Measurements from ENCODE around the gene NMRK2.
A peak's percentile ranks its signal among the peaks of the same experiment; 100 is the strongest.
"Not testable (repeated sequence)": the region's sequence is repeated elsewhere in the genome, so short reads cannot be mapped to it uniquely, and the experiment has no call there.

The NMRK2 gene

GRCh38 chr19:3964256-3965194, 31.7 kb downstream of the NMRK2 start:
- DNase-seq (ENCODE audit: low read depth in 2 of 2) = no peak

GRCh38 chr19:3966051-3967017, 33.5 kb downstream of the NMRK2 start:
- no peak for DNase-seq (ENCODE audit: low read depth in 2 of 2)

GRCh38 chr19:3967983-3968382, 35.1 kb downstream of the NMRK2 start:
- DNase-seq (ENCODE audit: low read depth in 2 of 2) = not testable (repeated sequence)

GRCh38 chr19:3968556-3969434, 35.9 kb downstream of the NMRK2 start:
- no peak for DNase-seq (ENCODE audit: low read depth in 2 of 2)

GRCh38 chr19:3969435-3970312, 36.8 kb downstream of the NMRK2 start:
- no peak for DNase-seq (ENCODE audit: low read depth in 2 of 2)

GRCh38 chr19:3970313-3970807, 37.5 kb downstream of the NMRK2 start:
- no peak for DNase-seq (ENCODE audit: low read depth in 2 of 2)

- DNase-seq (ENCODE audit: low read depth in 2 of 2) = peak; percentile 79 to 93
These were observed 38.1 kb downstream of the NMRK2 start, which contains the start of gene DAPK3 for GRCh38 chr19:3970808-3971598. DAPK3 (minus strand) TSS chr19:3971099; CDS start chr19:3969735, 1,364 bp downstream.

- no peak for DNase-seq (ENCODE audit: low read depth in 2 of 2)
These were observed 42.3 kb downstream of the NMRK2 start for GRCh38 chr19:3975144-3975543.

- DNase-seq (ENCODE audit: low read depth in 2 of 2) = no peak
These were observed 42.8 kb downstream of the NMRK2 start for GRCh38 chr19:3975637-3976087.

GRCh38 chr19:3976495-3977241, 43.8 kb downstream of the NMRK2 start:
- DNase-seq (ENCODE audit: low read depth in 2 of 2) = no peak

GRCh38 chr19:3977242-3978143, 44.6 kb downstream of the NMRK2 start:
- no peak for DNase-seq (ENCODE audit: low read depth in 2 of 2)

- no peak for DNase-seq (ENCODE audit: low read depth in 2 of 2)
These were observed 45.3 kb downstream of the NMRK2 start for GRCh38 chr19:3978145-3978544.

GRCh38 chr19:3979289-3979673, 46.4 kb downstream of the NMRK2 start:
- no peak for DNase-seq (ENCODE audit: low read depth in 2 of 2)

GRCh38 chr19:3979674-3980352, 46.9 kb downstream of the NMRK2 start:
- DNase-seq (ENCODE audit: low read depth in 2 of 2) = no peak

- DNase-seq (ENCODE audit: low read depth in 2 of 2) = no peak
These were observed 47.7 kb downstream of the NMRK2 start for GRCh38 chr19:3980353-3981251.

- no peak for DNase-seq (ENCODE audit: low read depth in 2 of 2)
These were observed 48.5 kb downstream of the NMRK2 start for GRCh38 chr19:3981373-3981735.
